HG03571 (cell line): Measurements from ENCODE around the gene PTGER1.

Source experiments
- ATAC-seq: cut with Tn5 transposase; IDR thresholded peaks from one replicate; pipeline ENCODE4 v1.9.1; 2021; ENCODE audit not compliant: unreplicated experiment

PTGER1 gene

DNA sequence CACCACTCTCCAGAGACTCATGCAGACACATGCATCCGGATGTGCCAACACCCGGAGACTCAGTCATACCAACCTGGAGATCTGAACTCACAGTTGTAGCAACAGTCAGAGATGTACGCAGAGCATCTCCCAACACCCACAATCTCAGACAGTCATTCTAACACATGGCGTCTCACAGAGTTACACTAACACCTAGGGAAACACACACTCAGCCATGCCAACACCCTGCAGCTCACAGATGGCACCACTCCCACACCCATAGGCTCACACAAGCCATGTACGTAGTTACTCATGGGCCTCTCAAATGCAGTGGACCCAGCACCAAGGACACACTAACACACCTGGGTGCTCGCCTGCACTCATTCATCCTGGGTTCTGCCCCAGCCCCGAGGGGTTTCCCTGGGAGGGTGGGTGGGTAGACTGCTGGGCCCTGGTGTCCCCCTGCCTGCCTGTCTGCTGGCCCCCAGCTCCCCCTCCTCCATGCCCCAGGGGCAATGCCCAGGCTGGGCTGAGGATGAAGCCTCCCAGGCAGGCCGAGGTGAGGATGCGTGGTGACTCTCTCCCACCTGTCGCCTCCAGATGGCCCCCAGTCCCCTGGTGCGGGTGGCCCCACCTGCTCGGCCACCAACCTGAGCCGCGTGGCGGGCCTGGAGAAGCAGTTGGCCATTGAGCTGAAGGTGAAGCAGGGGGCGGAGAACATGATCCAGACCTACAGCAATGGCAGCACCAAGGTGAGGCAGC lies 32.1 kb downstream of the PTGER1 start:
- ATAC-seq, result no peak

DNA sequence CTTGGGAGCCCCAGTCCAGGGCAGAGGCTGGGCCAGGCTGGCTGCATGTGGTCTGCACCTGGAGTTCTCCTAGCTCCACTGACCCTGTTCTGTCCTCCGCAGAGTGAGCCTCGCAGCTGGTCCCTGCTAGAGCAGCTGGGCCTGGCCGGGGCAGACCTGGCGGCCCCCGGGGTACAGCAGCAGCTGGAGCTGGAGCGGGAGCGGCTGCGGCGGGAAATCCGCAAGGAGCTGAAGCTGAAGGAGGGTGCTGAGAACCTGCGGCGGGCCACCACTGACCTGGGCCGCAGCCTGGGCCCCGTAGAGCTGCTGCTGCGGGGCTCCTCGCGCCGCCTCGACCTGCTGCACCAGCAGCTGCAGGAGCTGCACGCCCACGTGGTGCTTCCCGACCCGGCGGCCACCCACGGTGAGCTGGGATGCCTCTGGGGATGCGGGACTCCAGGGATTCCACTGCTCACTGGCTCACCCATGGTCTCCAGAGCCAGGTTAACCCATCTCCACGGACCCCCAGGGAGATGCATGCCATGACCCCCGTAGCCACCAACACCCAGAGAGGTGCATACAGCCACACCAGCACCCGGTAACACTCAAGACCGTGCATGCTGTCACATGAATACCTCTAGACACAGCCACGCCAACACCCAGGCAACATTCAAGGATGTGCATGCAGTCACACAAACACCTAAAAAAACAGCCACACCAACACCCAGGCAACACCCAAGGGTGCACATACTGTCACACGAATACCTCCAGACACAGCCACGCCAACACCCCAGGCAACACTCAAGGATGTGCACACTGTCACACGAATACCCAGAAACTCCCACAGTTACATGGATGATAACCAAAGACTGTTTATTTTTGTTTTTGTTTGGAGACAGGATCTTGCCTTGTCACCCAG lies 33.9 kb downstream of the PTGER1 start:
- ATAC-seq, result no peak

DNA sequence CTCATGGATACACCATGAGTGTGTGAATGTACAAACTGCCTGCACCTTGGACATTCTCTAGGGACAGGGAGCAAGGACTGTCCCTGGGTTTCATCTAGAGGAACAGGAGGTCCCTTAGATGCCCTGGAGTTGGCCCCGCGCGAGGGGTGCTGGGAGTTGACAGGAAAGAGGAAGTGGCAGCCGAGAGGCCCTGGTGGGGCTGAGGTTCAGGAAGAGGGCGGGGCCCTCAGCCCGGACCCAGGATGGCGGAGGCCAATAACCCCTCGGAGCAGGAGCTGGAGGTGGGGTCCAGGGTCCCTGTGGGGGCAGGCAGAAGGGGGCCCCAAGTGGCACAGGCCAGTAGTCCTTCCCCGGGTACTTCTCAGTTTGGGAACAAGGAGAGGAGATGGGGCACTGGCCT lies 35.1 kb downstream of the PTGER1 start:
- peak; percentile 67 for ATAC-seq

DNA sequence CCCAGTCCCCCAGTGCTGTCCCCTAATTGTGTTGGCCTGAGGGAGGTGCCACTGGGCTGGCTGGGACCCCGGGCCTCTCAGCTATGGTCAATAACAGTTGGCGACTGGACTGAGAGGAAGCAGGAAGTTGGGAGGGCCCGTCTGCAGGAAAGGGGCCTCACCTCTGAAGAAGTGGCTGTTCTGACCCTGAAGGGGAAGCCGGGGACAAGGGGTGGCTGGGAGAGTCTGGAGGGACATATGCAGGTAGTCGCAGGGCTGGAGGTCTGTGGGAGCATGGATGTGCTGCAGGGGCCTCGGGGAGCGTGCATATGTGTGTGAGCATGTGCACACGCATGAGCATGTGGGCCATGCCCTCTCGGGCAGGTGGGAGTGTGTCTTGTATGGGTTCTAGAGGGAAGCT lies 36.1 kb downstream of the PTGER1 start:
- no peak for ATAC-seq

DNA sequence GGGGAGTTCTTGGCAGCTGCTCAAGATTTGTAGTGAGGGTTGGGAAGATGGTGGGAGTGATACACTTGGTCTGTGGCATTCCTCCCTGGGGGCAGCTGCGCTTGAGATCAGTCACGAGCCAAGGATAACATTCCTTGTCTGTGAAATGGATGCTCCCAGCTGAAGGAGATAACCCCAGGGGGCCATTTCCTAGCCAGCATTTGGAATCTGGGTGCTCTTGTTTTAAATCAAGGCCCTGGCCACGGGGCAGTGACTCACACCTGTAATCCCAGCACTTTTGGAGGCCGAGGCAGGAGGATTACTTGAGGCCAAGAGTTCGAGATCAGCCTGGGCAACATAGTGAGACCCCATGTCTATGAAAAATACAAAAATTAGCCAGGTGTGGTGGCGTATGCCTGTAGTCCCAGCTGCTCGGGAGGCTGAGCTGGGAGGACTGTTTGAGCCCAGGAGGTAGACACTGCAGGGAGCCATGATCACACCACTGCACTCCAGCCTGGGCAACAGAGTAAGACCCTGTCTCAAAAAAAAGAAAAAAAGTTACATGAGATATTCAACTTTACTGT lies 37.5 kb downstream of the PTGER1 start:
- ATAC-seq, result no peak

DNA sequence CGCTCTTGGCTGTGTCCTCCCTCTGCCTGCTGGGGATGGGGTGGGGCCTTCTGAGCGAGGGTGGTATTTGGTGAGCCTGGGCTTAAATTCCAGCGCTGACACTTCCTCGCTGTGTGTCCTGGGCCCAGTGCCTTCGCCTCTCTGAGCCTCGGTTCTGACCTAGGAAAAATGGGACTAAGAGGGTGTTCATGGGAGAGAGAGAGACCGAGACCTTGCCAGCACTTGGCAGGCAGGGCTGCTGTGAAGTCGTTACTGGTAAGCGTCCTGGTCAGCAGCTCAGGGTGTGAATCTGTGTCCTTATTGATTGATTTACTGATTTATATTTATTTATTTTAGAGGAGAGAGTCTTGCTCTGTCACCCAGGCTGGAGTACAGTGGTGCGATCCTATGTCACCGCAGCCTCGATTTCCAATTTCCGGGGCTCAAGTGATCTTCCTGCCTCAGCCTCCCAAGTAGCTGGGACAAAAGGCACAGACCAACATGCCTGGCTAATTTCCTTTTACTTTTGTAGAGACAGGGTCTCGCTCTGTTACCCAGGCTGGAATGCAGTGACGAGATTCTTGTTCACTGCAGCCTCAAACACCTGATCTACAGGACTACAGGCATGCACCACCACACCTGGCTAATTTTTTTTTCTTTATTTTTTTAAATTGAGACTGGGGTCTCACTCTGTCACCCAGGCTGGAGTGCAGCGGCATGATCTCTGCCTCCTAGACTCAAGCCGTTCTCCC lies 39.7 kb downstream of the PTGER1 start:
- no peak for ATAC-seq

DNA sequence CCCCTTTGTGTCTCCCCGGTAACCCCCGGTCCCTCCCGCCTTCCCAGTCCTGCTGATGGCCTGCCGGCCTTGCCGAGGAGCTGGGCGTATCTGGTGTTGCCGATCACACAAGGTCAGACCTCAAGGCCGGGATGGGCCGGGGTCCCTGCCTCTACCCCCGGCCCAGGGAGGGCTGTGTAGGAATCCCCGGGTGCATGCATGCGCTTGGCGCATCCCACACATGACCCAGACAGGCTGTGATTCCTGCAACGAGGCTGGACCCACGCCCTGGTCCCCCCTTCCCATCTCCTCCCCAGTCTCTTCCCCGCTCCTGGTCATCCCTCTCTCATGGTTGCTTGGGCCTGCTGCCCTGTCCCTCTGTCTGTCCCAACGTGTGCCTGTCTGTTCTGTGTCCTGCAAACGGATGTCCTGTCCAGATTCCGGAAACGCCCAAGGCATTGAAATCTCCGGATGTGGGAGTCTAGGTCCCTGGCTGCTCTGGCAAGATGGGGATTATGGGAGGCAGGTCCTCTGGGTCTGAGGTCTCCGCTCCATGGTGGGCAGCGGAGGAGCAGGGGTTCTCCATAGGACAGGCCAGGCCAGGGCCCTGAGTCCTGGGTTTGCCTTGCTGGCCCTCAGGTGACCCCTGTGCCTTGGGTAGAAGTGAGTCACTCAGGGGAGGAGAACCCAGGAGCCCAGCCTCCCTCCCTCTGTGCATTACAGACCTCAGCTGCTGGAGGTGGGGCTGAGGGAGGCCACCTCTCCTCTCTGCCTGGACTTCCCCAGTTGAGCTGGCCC lies 40.4 kb downstream of the PTGER1 start:
- ATAC-seq, result no peak

DNA sequence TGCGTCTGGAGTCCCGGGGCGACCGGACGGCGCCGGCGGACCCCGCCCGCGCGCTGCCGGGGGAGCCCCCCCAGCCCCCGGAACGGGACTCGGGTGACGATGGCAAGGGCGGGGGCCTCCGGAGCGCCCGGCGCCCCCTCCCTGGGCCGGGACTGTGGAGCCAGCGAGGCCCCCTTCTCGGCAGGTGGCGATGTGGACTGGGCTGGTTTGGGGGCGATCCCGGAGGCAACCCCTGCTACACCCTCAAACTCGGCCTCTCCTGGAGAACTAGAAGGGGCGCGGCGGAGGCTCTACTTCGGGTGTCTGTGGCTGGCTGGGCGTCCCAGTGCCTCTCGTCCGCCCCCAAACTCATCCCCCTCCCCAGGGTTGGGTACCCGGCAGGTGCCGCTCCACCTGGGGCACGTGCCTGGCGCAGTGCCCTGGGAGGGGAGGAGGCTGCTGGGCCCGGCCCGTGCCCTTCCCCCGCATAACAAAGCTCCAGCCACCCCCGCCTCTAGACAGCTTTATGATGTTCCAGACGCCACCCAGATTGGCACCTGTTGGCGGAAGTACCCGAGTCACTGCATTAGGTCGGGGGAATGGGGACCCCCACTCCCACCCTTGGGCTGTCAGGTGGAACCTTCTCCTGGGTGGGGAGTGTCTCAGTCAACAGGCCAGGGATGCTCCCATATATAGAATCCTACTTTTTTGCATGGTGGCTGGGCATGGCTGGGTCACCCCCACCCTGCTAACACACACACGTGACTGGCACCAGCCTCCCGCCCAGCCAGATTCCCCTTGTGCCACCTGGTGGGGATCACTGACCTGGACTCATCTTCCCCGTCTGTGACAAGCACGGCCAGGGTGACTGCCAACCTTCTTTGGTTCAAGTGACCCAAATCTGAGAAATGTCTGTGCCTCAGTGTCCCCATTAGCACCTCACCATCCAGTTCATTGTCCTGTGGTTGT lies 41.3 kb downstream of the PTGER1 start:
- no peak for ATAC-seq

DNA sequence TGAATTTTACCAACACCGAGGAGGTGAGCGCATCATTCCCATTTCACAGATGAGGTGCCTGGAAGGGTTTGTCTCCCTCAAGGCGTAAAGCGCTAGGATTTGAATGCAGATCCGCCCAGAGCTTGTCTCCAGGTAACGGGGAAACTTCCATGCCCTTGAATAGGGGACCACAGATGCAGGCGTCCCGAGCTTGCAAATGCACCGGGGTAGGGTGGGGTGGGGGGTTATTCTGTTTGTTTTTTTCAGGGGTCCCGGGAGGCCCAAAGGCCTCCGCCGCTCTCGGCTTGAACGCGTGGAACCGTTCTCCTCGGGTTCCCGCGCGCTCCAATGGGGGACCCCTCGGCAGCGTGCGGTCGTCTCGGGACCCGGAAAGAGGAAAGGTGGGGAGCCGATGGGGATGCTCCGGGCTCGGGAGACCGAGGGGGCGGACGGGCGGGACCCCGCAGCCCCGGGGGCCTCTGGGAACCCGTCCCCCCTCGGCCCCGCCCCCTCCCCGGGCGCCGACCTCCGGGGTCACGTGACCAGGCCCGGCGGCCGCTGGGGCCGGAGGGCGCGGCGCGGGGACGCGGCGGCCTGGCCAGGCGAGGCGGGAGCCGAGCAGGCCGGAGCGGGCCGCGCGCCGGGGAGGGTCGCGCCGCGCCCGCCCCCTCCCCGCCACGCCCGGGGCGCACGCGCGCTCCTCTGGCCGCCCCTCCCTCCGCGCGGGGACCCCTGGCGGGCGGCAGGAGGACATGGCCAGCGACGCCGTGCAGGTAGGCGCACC lies 42.2 kb downstream of the PTGER1 start, which contains the start of gene PKN1:
Gene PKN1, plus strand, starts transcription at position 516 of the 763 bp plus-strand sequence. Its CDS starts 216 bp downstream, at position 732.
- no peak for ATAC-seq

DNA sequence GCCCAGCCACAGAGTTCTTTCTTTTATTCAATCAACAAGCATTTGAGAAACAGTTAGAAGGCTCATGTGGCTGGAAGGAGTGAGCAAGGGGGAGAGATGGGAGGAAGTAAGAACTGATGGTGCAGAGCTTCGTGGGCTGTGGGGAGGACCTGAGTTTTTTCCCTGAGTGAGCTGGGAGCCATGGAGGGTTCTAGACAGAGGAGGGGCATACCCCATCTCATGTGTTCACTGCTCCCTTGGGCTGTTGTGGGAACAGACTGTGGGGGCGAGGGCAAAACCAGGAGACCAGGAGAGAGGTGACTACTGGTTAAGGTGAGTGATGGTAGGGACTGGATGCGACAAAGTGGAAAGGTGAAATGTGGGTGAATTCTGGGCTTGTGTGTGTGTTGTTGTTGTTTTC lies 44.4 kb downstream of the PTGER1 start:
- no peak for ATAC-seq

DNA sequence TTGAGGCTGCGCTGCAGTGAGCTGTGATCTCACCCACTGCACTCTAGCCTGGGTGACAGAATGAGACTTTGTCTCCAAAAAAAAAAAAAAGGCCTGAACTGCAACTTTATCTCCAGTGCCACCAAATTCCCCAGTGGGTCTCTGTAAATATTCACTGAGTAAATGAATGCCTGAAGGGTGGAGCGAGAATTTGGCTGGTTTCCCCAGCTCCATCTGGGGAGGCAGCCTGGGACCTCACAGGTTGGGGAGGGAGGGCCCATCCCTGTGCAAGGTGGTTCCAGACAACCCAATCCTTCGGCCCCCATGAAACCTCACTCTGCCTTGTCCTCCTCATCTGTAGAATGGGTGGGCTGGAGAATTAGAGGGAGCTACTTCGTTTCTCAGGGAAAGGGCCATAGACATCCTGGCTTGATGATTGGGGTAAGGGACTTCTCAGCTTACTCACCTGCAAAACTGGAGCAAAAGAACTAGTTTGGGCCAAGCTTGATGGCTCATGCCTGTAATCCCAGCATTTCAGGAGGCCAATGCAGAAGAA lies 46.2 kb downstream of the PTGER1 start:
- no peak for ATAC-seq

DNA sequence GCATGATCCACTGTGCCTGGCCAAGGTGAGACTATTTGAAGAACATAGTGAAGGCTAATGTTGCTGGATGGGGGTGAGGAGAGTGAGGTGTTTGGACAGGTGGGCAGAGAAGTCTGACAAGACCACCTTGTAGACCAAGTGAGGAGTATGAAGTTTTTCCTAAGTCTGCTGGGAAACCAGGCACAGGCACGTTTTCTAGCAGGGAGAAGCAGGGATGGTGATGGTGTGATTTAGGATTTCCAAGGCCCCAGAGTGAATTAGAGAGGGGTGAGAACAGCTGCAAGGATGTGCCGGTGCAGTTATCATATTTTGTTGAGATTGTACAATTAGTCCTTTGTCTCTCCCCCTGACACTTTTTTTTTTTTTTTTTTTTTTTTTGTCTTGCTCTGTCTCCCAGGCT lies 47.7 kb downstream of the PTGER1 start:
- no peak for ATAC-seq

DNA sequence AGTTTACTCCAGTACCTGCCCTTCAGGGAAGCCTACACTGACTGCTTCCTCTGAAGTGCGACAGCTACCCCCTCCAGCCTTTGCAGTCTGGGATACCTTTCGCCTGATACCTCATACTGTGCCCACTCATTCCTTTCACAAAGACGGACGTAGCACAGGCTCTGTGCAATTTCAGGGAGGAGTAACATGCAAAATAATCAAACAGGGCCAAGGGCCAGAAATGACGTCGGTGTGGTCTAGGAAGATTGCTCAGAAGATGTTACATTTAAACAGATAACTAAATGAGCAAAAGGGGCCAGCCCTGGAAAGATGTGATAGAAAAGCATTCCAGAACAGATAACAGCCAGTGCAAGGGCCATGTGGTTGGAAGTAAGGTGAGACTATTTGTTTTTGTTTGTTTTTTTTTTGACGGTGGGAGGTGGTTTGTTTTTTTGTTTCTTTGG lies 49.4 kb downstream of the PTGER1 start:
- no peak for ATAC-seq
